Liver (tissue), 9 donors: ENCODE results near the gene PNPLA1. TPM values are rescaled to one million over a fixed set of nuclear protein-coding genes. Genes with fewer than 3 reads are reported as not detected.

Source experiments
- DNase-seq: peaks from one replicate; pipeline ENCODE4 v3.0.0-alpha.2; 2017; ENCODE audit warnings: low spot score
- H3K27ac ChIP-seq, 2 donors: one replicate each; pipeline ENCODE4 v1.7.0; 2013; ENCODE audit warnings: inconsistent platforms in 2 of 2, low read length in 2 of 2, control low read depth in 1 of 2, low read depth in 1 of 2, mild to moderate bottlenecking in 1 of 2
- H3K27me3 ChIP-seq, 4 donors: one replicate each; pipeline versions ENCODE4 v1.6.1 to v1.7.0; 2013; ENCODE audit warnings: low read length in 3 of 4, inconsistent platforms in 1 of 4, mild to moderate bottlenecking in 1 of 4, moderate library complexity in 1 of 4; ENCODE audit not compliant: control insufficient read depth in 4 of 4, insufficient read depth in 4 of 4
- H3K36me3 ChIP-seq, 4 donors: one replicate each; pipeline versions ENCODE4 v1.6.1 to v1.7.0; 2013; ENCODE audit warnings: low read length in 3 of 4, mild to moderate bottlenecking in 3 of 4, low read depth in 1 of 4, moderate library complexity in 1 of 4; ENCODE audit not compliant: control insufficient read depth in 4 of 4, insufficient read depth in 3 of 4
- H3K4me1 ChIP-seq, 4 donors: one replicate each; pipeline versions ENCODE4 v1.6.1 to v1.7.0; 2013; ENCODE audit warnings: low read length in 3 of 4, mild to moderate bottlenecking in 3 of 4, moderate library complexity in 1 of 4; ENCODE audit not compliant: control insufficient read depth in 4 of 4, insufficient read depth in 4 of 4
- H3K4me3 ChIP-seq, 3 donors: one replicate each; pipeline versions ENCODE4 v1.6.1 to v1.7.0; 2013; ENCODE audit warnings: low read length in 3 of 3, control low read depth in 1 of 3, low read depth in 1 of 3, mild to moderate bottlenecking in 1 of 3
- H3K9ac ChIP-seq, 2 donors: one replicate each; pipeline ENCODE4 v1.7.0; 2013; ENCODE audit warnings: low read length in 2 of 2, mild to moderate bottlenecking in 2 of 2, moderate library complexity in 2 of 2, control low read depth in 1 of 2, low read depth in 1 of 2
- H3K9me3 ChIP-seq, 4 donors: one replicate each; pipeline versions ENCODE4 v1.6.1 to v1.7.0; 2013; ENCODE audit warnings: low read length in 3 of 4; ENCODE audit not compliant: control insufficient read depth in 4 of 4
- EGR1 ChIP-seq, 2 donors: IDR thresholded peaks; 2 replicates each; pipeline ENCODE4 v1.6.1; 2016 to 2018; ENCODE audit warnings: antibody characterized with exemption in 2 of 2, low read depth in 2 of 2
- FOXA1 ChIP-seq: IDR thresholded peaks from 2 replicates; pipeline ENCODE4 v1.6.1; 2016; ENCODE audit warnings: antibody characterized with exemption
- FOXA2 ChIP-seq: IDR thresholded peaks from 2 replicates; pipeline ENCODE4 v1.6.1; 2016; ENCODE audit warnings: antibody characterized with exemption
- GABPA ChIP-seq, 2 donors: IDR thresholded peaks in 1 of 2; conservative IDR thresholded peaks in 1 of 2; 2 replicates each; pipeline ENCODE4 v1.6.1; 2016; ENCODE audit warnings: antibody characterized with exemption in 2 of 2, mild to moderate bottlenecking in 1 of 2, moderate library complexity in 1 of 2
- HNF4A ChIP-seq, 2 donors: conservative IDR thresholded peaks; 2 replicates each; pipeline ENCODE4 v1.6.1; 2016; ENCODE audit warnings: antibody characterized with exemption in 2 of 2, mild to moderate bottlenecking in 2 of 2
- HNF4G ChIP-seq: IDR thresholded peaks from 2 replicates; pipeline ENCODE4 v1.6.1; 2016; ENCODE audit warnings: antibody characterized with exemption
- JUND ChIP-seq, 2 donors: IDR thresholded peaks; 2 replicates each; pipeline ENCODE4 v1.6.1; 2016; ENCODE audit warnings: antibody characterized with exemption in 2 of 2
- MAX ChIP-seq: IDR thresholded peaks from 2 replicates; pipeline ENCODE4 v1.6.1; 2016; ENCODE audit warnings: antibody characterized with exemption
- NR2F2 ChIP-seq: IDR thresholded peaks from 2 replicates; pipeline ENCODE4 v1.6.1; 2016; ENCODE audit warnings: antibody characterized with exemption
- RAD21 ChIP-seq, 2 donors: IDR thresholded peaks; 2 replicates each; pipeline ENCODE4 v1.6.1; 2016; ENCODE audit warnings: antibody characterized with exemption in 2 of 2, mild to moderate bottlenecking in 2 of 2
- RXRA ChIP-seq, 2 donors: IDR thresholded peaks; 2 replicates each; pipeline ENCODE4 v1.6.1; 2017 to 2018; ENCODE audit warnings: antibody characterized with exemption in 2 of 2, mild to moderate bottlenecking in 1 of 2
- SP1 ChIP-seq: IDR thresholded peaks from 2 replicates; pipeline ENCODE4 v1.6.1; 2018; ENCODE audit warnings: antibody characterized with exemption, mild to moderate bottlenecking
- TAF1 ChIP-seq: conservative IDR thresholded peaks from 2 replicates; pipeline ENCODE4 v1.6.1; 2016; ENCODE audit warnings: antibody characterized with exemption, mild to moderate bottlenecking
- YY1 ChIP-seq: IDR thresholded peaks from 2 replicates; pipeline ENCODE4 v1.6.1; 2016; ENCODE audit warnings: antibody characterized with exemption, mild to moderate bottlenecking
- WGBS: extraction: QIAGEN DNeasy Blood & Tissue Kit; methylation state at CpG from one replicate; pipeline ENCODE4 v1.1.7; 2013; 5-methylcytosine and 5-hydroxymethylcytosine counted together
- polyA plus RNA-seq, 2 donors: library from polyadenylated mRNA; stranded (reverse) in 1 of 2; unstranded in 1 of 2; fragments of 200-250 nt in 1 of 2; fragments of >200 nt in 1 of 2; fragmentation: Nextera tagmentation in 1 of 2; extraction: Ambion mirVana in 1 of 2; gene quantifications; one replicate each; pipeline versions ENCODE4 v1.2.1 to v1.2.3, GENCODE V29; 2013 to 2015
- total RNA-seq, 2 donors: library from RNA; depleted of rRNA; stranded (reverse); fragments of >200 nt; gene quantifications; one replicate each; pipeline ENCODE4 v1.2.3, GENCODE V29; 2014
- TF ChIP-seq, protein P1 (sequence below): fragments of 150-350 bp; IDR thresholded peaks from 2 replicates; pipeline ENCODE4 v1.5.1; 2017; ENCODE audit warnings: improper control_type of control experiment, low read depth, low read length; ENCODE audit not compliant: missing input control
- TF ChIP-seq, protein P2 (sequence below): IDR thresholded peaks from 2 replicates; pipeline ENCODE4 v1.6.1; 2016; ENCODE audit warnings: antibody characterized with exemption
- TF ChIP-seq, protein P3 (sequence below): IDR thresholded peaks from 2 replicates; pipeline ENCODE4 v1.6.1; 2016; ENCODE audit warnings: antibody characterized with exemption
- TF ChIP-seq, protein P4 (sequence below): IDR thresholded peaks from 2 replicates; pipeline ENCODE4 v1.6.1; 2016; ENCODE audit warnings: antibody characterized with exemption, mild to moderate bottlenecking
- donor health status: healthy.
- donor health status: healthy.
- donor health status: healthy.
- donor health status: healthy.
- donor health status: healthy.

The PNPLA1 gene
- total and polyA plus RNA-seq, 4 donors = 0.07 to 0.14 (median 0.08) TPM; not detected in 1

GRCh38 chr6:36224918-36225461 is 44.9 kb upstream of the PNPLA1 start:
- DNase-seq = peak; percentile 66
- Histone ChIP-seq H3K9ac (no peak overlapping the region), H3K9me3 (no peaks in the 10 kb centered on the region), H3K36me3 (peaks cover 13 to 62% (median 46%) of the 10 kb centered on the region in 4 donors), H3K27ac (no peak overlapping the region), H3K27me3 (no peaks in the 10 kb centered on the region), H3K4me1 (no peaks in the 10 kb centered on the region), H3K4me3 (no peak overlapping the region)
- 76% methylated on average over 5 of the region's 5 CpGs for WGBS
- no peak for TF ChIP-seq RAD21 (IDR thresholded peaks at IDR 0.05)
- no peak for TF ChIP-seq GABPA (IDR thresholded peaks at IDR 0.05 in 1 of 2, conservative IDR thresholded peaks at IDR 0.05 in 1 of 2)
- TF ChIP-seq, protein P1, sequence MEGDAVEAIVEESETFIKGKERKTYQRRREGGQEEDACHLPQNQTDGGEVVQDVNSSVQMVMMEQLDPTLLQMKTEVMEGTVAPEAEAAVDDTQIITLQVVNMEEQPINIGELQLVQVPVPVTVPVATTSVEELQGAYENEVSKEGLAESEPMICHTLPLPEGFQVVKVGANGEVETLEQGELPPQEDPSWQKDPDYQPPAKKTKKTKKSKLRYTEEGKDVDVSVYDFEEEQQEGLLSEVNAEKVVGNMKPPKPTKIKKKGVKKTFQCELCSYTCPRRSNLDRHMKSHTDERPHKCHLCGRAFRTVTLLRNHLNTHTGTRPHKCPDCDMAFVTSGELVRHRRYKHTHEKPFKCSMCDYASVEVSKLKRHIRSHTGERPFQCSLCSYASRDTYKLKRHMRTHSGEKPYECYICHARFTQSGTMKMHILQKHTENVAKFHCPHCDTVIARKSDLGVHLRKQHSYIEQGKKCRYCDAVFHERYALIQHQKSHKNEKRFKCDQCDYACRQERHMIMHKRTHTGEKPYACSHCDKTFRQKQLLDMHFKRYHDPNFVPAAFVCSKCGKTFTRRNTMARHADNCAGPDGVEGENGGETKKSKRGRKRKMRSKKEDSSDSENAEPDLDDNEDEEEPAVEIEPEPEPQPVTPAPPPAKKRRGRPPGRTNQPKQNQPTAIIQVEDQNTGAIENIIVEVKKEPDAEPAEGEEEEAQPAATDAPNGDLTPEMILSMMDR = no peak
- TF ChIP-seq YY1 = no peak
- no peak for TF ChIP-seq FOXA2
- no peak for TF ChIP-seq HNF4A (conservative IDR thresholded peaks at IDR 0.05)
- TF ChIP-seq HNF4G = no peak
- TF ChIP-seq, protein P2, sequence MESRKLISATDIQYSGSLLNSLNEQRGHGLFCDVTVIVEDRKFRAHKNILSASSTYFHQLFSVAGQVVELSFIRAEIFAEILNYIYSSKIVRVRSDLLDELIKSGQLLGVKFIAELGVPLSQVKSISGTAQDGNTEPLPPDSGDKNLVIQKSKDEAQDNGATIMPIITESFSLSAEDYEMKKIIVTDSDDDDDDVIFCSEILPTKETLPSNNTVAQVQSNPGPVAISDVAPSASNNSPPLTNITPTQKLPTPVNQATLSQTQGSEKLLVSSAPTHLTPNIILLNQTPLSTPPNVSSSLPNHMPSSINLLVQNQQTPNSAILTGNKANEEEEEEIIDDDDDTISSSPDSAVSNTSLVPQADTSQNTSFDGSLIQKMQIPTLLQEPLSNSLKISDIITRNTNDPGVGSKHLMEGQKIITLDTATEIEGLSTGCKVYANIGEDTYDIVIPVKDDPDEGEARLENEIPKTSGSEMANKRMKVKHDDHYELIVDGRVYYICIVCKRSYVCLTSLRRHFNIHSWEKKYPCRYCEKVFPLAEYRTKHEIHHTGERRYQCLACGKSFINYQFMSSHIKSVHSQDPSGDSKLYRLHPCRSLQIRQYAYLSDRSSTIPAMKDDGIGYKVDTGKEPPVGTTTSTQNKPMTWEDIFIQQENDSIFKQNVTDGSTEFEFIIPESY = no peak
- no peak for TF ChIP-seq TAF1
- TF ChIP-seq JUND (IDR thresholded peaks at IDR 0.05) = no peak
- TF ChIP-seq EGR1 (IDR thresholded peaks at IDR 0.05; ENCODE audit: low read depth in 2 of 2) = no peak
- no peak for TF ChIP-seq SP1
- no peak for TF ChIP-seq FOXA1
- TF ChIP-seq NR2F2 = no peak
- TF ChIP-seq RXRA (IDR thresholded peaks at IDR 0.05) = no peak
- TF ChIP-seq, protein P3, sequence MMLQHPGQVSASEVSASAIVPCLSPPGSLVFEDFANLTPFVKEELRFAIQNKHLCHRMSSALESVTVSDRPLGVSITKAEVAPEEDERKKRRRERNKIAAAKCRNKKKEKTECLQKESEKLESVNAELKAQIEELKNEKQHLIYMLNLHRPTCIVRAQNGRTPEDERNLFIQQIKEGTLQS = no peak
- TF ChIP-seq, protein P4, sequence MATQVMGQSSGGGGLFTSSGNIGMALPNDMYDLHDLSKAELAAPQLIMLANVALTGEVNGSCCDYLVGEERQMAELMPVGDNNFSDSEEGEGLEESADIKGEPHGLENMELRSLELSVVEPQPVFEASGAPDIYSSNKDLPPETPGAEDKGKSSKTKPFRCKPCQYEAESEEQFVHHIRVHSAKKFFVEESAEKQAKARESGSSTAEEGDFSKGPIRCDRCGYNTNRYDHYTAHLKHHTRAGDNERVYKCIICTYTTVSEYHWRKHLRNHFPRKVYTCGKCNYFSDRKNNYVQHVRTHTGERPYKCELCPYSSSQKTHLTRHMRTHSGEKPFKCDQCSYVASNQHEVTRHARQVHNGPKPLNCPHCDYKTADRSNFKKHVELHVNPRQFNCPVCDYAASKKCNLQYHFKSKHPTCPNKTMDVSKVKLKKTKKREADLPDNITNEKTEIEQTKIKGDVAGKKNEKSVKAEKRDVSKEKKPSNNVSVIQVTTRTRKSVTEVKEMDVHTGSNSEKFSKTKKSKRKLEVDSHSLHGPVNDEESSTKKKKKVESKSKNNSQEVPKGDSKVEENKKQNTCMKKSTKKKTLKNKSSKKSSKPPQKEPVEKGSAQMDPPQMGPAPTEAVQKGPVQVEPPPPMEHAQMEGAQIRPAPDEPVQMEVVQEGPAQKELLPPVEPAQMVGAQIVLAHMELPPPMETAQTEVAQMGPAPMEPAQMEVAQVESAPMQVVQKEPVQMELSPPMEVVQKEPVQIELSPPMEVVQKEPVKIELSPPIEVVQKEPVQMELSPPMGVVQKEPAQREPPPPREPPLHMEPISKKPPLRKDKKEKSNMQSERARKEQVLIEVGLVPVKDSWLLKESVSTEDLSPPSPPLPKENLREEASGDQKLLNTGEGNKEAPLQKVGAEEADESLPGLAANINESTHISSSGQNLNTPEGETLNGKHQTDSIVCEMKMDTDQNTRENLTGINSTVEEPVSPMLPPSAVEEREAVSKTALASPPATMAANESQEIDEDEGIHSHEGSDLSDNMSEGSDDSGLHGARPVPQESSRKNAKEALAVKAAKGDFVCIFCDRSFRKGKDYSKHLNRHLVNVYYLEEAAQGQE = no peak
- TF ChIP-seq MAX = no peak
